Measurements from ENCODE around the gene IBA57. TPM values are rescaled to one million over a fixed set of nuclear protein-coding genes. Genes with fewer than 3 reads are reported as not detected.
A peak's percentile ranks its signal among the peaks of the same experiment; 100 is the strongest.
"Not testable (repeated sequence)": the region's sequence is repeated elsewhere in the genome, so short reads cannot be mapped to it uniquely, and the experiment has no call there.

The IBA57 gene
- polyA plus RNA-seq, 4 donors: 2.0 to 8.6 (median 6.0) TPM

DNA sequence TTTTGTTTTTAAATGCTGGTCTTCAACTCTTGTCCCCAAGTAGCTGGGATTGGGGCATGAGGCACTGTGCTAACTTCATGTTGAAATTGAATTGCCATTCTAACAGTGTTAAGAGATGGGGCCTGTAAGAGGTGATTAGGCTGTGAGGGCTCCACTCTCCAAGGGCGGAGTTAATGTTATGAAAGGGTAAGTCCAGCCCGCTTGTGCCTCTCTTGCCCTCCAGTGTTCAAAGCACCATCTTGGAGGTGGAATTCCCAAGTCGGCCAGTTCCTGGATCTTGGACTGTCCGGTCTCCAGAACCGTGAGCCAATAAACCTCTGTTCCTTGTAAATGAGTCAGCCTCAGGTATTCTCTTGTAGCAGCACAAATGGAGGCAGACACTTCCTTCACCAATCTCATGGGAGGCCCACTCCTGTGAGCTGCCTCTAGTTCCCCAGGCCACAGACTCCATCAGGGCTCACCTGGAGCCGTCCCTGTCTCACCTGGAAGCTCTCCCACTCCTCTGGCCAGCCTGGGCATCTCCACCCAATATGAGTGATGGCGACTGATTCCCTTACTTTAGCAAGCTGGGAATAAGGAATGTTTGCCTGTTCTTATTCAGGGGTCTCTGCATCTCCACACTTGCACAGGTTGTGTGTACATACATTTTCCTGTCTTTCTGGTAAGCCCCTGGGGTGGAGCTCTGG is 15.5 kb downstream of the IBA57 start:
- H3K36me3 ChIP-seq (ENCODE audit: control insufficient read depth in 3 of 3, insufficient read depth in 2 of 3, low read depth in 1 of 3, low read length in 3 of 3): peaks cover 0 to 27% (median 0%) of the 10 kb centered on the region in 3 donors
- no peaks in the 10 kb centered on the region for H3K9me3 ChIP-seq (ENCODE audit: control insufficient read depth in 2 of 2, insufficient read depth in 1 of 2, low read depth in 1 of 2, low read length in 1 of 2)
- no peaks in the 10 kb centered on the region for H3K4me1 ChIP-seq (ENCODE audit: control insufficient read depth in 3 of 3, insufficient read depth in 2 of 3, low read depth in 1 of 3, low read length in 2 of 3)
- H3K4me3 ChIP-seq (ENCODE audit: low read depth in 1 of 3, low read length in 3 of 3): no peak overlapping the region
- DNase-seq (no peak), FAIRE-seq (no peak)
- WGBS, 3 donors: 93 to 98% (median 93%) methylated on average over 7 of the region's 7 CpGs
- no peaks in the 10 kb centered on the region for H3K27me3 ChIP-seq (ENCODE audit: control insufficient read depth in 3 of 3, insufficient read depth in 3 of 3, low read length in 3 of 3)
- H3K27ac ChIP-seq (ENCODE audit: low read depth in 1 of 3, low read length in 2 of 3): no peak overlapping the region

DNA sequence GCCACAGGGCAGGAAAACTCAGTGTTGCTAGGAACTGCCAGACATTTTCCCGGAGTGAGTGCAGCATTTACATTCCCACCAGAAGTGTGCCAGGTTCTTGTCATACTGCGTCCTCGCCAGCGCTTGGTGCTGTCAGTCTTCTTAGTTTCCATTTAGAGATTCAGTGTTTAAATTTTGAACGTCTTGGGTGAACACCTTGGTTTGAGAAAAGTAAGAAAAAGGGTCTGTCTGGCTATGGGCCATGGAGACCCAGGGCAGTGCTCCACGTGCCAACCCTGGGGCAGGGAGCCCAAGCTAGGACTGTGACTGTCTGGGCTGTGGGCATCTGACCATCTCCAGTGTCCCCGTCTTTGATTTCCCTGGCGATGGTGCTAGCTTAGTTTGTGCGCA is 16.0 kb downstream of the IBA57 start:
- FAIRE-seq (no peak), DNase-seq (no peak)
- Histone ChIP-seq H3K36me3 (ENCODE audit: control insufficient read depth in 3 of 3, insufficient read depth in 2 of 3, low read depth in 1 of 3, low read length in 3 of 3) (peaks cover 0 to 22% (median 0%) of the 10 kb centered on the region in 3 donors), H3K9me3 (ENCODE audit: control insufficient read depth in 2 of 2, insufficient read depth in 1 of 2, low read depth in 1 of 2, low read length in 1 of 2) (no peaks in the 10 kb centered on the region), H3K27ac (ENCODE audit: low read depth in 1 of 3, low read length in 2 of 3) (no peak overlapping the region), H3K27me3 (ENCODE audit: control insufficient read depth in 3 of 3, insufficient read depth in 3 of 3, low read length in 3 of 3) (no peaks in the 10 kb centered on the region), H3K4me3 (ENCODE audit: low read depth in 1 of 3, low read length in 3 of 3) (no peak overlapping the region), H3K4me1 (ENCODE audit: control insufficient read depth in 3 of 3, insufficient read depth in 2 of 3, low read depth in 1 of 3, low read length in 2 of 3) (no peaks in the 10 kb centered on the region)
- 89 to 93% (median 92%) methylated on average over 9 of the region's 9 CpGs for WGBS, 3 donors

DNA sequence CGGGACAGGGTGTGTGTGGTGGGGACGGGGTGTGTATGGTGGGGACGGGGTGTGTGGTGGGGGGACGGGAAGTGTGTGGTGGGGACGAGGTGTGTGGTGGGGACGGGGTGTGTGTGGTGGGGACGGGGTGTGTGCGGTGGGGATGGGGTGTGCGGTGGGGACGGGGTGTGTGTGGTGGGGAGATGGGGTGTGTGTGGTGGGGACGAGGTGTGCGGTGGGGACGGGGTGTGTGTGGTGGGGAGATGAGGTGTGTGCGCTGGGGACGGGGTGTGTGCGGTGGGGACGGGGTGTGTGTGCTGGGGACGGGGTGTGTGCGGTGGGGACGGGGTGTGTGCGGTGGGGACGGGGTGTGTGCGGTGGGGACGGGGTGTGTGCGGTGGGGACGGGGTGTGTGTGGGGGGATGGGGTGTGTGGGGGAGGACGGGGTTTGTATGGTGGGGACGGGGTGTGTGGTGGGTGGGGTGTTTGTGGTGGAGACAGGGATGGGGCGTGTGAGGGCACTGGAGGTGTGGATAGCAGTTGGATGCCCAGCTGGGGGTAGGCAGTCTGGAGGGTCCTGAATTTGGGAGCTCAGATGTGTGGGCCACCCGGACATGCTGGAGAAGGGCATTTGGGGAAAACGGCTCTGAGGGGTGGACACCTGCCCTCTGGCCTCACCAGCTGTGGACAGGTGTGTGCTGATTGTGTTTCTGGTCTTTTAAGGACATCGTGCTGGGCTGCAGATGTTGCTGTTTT is 16.9 kb downstream of the IBA57 start:
- H3K4me1 ChIP-seq (ENCODE audit: control insufficient read depth in 3 of 3, insufficient read depth in 2 of 3, low read depth in 1 of 3, low read length in 2 of 3): no peaks in the 10 kb centered on the region
- H3K27me3 ChIP-seq (ENCODE audit: control insufficient read depth in 3 of 3, insufficient read depth in 3 of 3, low read length in 3 of 3): no peaks in the 10 kb centered on the region
- no peak overlapping the region for H3K27ac ChIP-seq (ENCODE audit: low read depth in 1 of 3, low read length in 2 of 3)
- DNase-seq (no peak), FAIRE-seq (no peak)
- H3K36me3 ChIP-seq (ENCODE audit: control insufficient read depth in 3 of 3, insufficient read depth in 2 of 3, low read depth in 1 of 3, low read length in 3 of 3): peaks cover 0 to 18% (median 0%) of the 10 kb centered on the region in 3 donors
- H3K4me3 ChIP-seq (ENCODE audit: low read depth in 1 of 3, low read length in 3 of 3): no peak overlapping the region
- 78 to 91% (median 89%) methylated on average over 25 to 32 of the region's 32 CpGs for WGBS, 3 donors
- H3K9me3 ChIP-seq (ENCODE audit: control insufficient read depth in 2 of 2, insufficient read depth in 1 of 2, low read depth in 1 of 2, low read length in 1 of 2): no peaks in the 10 kb centered on the region

DNA sequence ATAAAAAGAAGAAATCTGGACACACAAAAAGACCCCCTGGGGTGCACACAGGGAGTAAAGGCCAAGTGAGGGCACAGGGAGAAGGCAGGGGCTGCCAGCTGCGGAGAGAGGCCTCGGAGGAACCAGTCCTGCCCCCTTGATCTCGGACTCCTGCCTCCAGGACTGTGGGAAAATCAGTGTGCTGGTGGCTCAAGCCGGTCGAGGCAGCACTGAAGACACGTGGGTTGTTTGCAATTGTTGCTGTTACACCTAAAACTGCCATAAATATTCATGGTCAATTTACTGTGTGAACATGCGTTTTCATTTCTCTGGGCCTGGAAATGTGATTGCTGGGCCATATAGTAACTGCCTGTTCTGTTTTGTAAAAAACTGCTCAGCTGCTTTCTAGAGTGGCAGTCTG is 18.5 kb downstream of the IBA57 start:
- WGBS, 3 donors: 83 to 90% (median 86%) methylated on average over 7 of the region's 7 CpGs
- H3K27ac ChIP-seq (ENCODE audit: low read depth in 1 of 3, low read length in 2 of 3): no peak overlapping the region
- no peak for DNase-seq

DNA sequence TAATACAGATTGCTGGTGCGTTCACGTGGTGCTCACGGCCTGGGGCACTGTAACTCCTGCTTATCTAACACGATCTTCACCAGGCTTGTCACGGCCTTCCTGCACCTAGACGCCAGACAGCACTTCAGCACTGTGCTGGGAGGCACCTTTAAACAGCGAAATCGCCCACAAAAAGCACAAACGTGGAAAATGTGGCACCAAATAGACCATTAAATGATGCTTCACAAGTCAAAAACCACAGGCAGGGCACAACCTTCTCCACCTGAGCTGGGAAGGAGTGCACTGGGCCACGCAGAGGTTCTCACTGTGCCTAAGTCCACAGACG is 20.0 kb downstream of the IBA57 start:
- peaks cover 0 to 7% (median 0%) of the 10 kb centered on the region in 3 donors for H3K36me3 ChIP-seq (ENCODE audit: control insufficient read depth in 3 of 3, insufficient read depth in 2 of 3, low read depth in 1 of 3, low read length in 3 of 3)
- H3K27me3 ChIP-seq (ENCODE audit: control insufficient read depth in 3 of 3, insufficient read depth in 3 of 3, low read length in 3 of 3): no peaks in the 10 kb centered on the region
- no peak for FAIRE-seq
- H3K27ac ChIP-seq (ENCODE audit: low read depth in 1 of 3, low read length in 2 of 3): no peak overlapping the region
- H3K9me3 ChIP-seq (ENCODE audit: control insufficient read depth in 2 of 2, insufficient read depth in 1 of 2, low read depth in 1 of 2, low read length in 1 of 2): no peaks in the 10 kb centered on the region
- H3K4me1 ChIP-seq (ENCODE audit: control insufficient read depth in 3 of 3, insufficient read depth in 2 of 3, low read depth in 1 of 3, low read length in 2 of 3): no peaks in the 10 kb centered on the region
- peak in 1 of 2 donors; percentile 29 for DNase-seq
- no peak overlapping the region for H3K4me3 ChIP-seq (ENCODE audit: low read depth in 1 of 3, low read length in 3 of 3)
- WGBS, 3 donors: 69 to 81% (median 72%) methylated on average over 11 of the region's 11 CpGs

More for the DNA sequence above, 18.5 kb downstream of the IBA57 start:
- Histone ChIP-seq H3K4me1 (ENCODE audit: control insufficient read depth in 3 of 3, insufficient read depth in 2 of 3, low read depth in 1 of 3, low read length in 2 of 3) (no peaks in the 10 kb centered on the region), H3K36me3 (ENCODE audit: control insufficient read depth in 3 of 3, insufficient read depth in 2 of 3, low read depth in 1 of 3, low read length in 3 of 3) (peaks cover 0 to 7% (median 0%) of the 10 kb centered on the region in 3 donors), H3K27me3 (ENCODE audit: control insufficient read depth in 3 of 3, insufficient read depth in 3 of 3, low read length in 3 of 3) (no peaks in the 10 kb centered on the region), H3K9me3 (ENCODE audit: control insufficient read depth in 2 of 2, insufficient read depth in 1 of 2, low read depth in 1 of 2, low read length in 1 of 2) (no peaks in the 10 kb centered on the region), H3K4me3 (ENCODE audit: low read depth in 1 of 3, low read length in 3 of 3) (no peak overlapping the region)
- no peak for FAIRE-seq

DNA sequence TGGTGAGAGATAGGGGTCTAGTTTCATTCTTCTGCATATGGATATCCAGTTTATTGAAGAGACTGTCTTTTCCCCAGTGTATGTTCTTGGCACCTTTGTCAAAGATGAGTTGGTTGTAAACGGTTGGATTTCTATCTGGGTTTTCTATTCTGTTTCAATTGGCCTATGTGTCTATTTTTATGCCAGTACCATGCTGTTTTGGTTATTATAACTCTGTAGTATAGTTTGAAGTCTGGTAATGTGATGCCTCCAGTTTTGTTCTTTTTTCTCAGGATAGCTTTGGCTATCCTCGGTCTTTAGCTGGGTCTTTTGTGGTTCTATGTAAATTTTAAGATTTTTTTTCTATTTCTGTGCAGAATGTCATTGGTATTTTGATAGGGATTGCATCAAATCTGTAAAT is 22.6 kb downstream of the IBA57 start:
- H3K4me1 ChIP-seq (ENCODE audit: control insufficient read depth in 3 of 3, insufficient read depth in 2 of 3, low read depth in 1 of 3, low read length in 2 of 3); FAIRE-seq; H3K4me3 ChIP-seq (ENCODE audit: low read depth in 1 of 3, low read length in 3 of 3); H3K27ac ChIP-seq (ENCODE audit: low read depth in 1 of 3, low read length in 2 of 3); H3K36me3 ChIP-seq (ENCODE audit: control insufficient read depth in 3 of 3, insufficient read depth in 2 of 3, low read depth in 1 of 3, low read length in 3 of 3); H3K9me3 ChIP-seq (ENCODE audit: control insufficient read depth in 2 of 2, insufficient read depth in 1 of 2, low read depth in 1 of 2, low read length in 1 of 2); DNase-seq; H3K27me3 ChIP-seq (ENCODE audit: control insufficient read depth in 3 of 3, insufficient read depth in 3 of 3, low read length in 3 of 3): not testable (repeated sequence)
- WGBS, 3 donors: 80 to 88% (median 86%) methylated on average over 2 of the region's 2 CpGs

DNA sequence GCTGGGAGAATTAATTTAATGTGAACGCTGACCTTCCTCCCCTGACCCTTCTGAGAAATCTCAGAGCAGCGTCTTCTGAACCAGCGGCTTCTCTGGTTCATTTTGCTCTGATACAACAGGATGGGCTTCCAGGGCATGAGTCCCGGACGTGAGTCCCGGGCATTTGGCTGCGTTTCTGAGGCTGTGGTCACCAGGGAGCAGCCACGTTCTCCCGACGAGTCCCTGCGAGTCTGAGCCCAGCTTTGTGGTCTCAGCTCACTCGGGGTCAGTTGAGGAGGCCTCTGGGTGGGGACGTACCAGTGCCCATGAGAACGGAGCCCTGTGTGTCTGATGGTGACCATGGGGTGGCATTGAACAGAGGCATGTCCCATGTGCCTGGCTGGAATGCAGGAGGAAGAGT is 24.6 kb downstream of the IBA57 start:
- H3K4me3 ChIP-seq (ENCODE audit: low read depth in 1 of 3, low read length in 3 of 3): no peak overlapping the region
- no peaks in the 10 kb centered on the region for H3K36me3 ChIP-seq (ENCODE audit: control insufficient read depth in 3 of 3, insufficient read depth in 2 of 3, low read depth in 1 of 3, low read length in 3 of 3)
- no peak overlapping the region for H3K27ac ChIP-seq (ENCODE audit: low read depth in 1 of 3, low read length in 2 of 3)
- H3K4me1 ChIP-seq (ENCODE audit: control insufficient read depth in 3 of 3, insufficient read depth in 2 of 3, low read depth in 1 of 3, low read length in 2 of 3): no peaks in the 10 kb centered on the region
- WGBS, 3 donors: 90 to 94% (median 90%) methylated on average over 14 of the region's 14 CpGs
- H3K27me3 ChIP-seq (ENCODE audit: control insufficient read depth in 3 of 3, insufficient read depth in 3 of 3, low read length in 3 of 3): no peaks in the 10 kb centered on the region
- DNase-seq (no peak), FAIRE-seq (no peak)
- no peaks in the 10 kb centered on the region for H3K9me3 ChIP-seq (ENCODE audit: control insufficient read depth in 2 of 2, insufficient read depth in 1 of 2, low read depth in 1 of 2, low read length in 1 of 2)

DNA sequence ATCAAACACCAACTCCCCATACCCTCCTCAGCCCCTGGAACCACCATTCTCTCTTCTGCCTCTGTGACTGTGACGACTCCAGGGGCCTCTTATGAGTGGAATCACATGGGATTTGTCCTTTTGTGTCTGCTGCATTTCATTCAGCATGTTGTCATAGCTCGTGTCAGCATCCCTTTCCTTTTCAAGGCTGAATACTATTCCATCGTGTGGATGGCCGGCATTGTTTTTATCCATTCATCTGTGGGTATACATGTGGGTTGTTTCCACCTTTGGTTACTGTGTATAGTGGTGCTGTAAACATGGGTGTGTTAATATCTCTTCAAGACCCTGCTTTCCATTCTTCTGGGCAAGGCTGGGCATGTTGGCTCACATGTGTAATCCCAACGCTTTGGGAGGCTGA is 25.2 kb downstream of the IBA57 start:
- H3K4me3 ChIP-seq (ENCODE audit: low read depth in 1 of 3, low read length in 3 of 3): no peak overlapping the region
- no peak overlapping the region for H3K27ac ChIP-seq (ENCODE audit: low read depth in 1 of 3, low read length in 2 of 3)
- H3K9me3 ChIP-seq (ENCODE audit: control insufficient read depth in 2 of 2, insufficient read depth in 1 of 2, low read depth in 1 of 2, low read length in 1 of 2): no peaks in the 10 kb centered on the region
- no peaks in the 10 kb centered on the region for H3K4me1 ChIP-seq (ENCODE audit: control insufficient read depth in 3 of 3, insufficient read depth in 2 of 3, low read depth in 1 of 3, low read length in 2 of 3)
- DNase-seq (no peak), FAIRE-seq (no peak)
- H3K36me3 ChIP-seq (ENCODE audit: control insufficient read depth in 3 of 3, insufficient read depth in 2 of 3, low read depth in 1 of 3, low read length in 3 of 3): no peaks in the 10 kb centered on the region
- WGBS, 3 donors: 85 to 92% (median 86%) methylated on average over 5 of the region's 5 CpGs
- H3K27me3 ChIP-seq (ENCODE audit: control insufficient read depth in 3 of 3, insufficient read depth in 3 of 3, low read length in 3 of 3): no peaks in the 10 kb centered on the region

Data from small intestine (tissue), 7 donors.